IPS-11a (cell line): Measurements from ENCODE around the gene GNB4.

Experiments used
- H3K4me3 ChIP-seq: one replicate; pipeline ENCODE4 v1.5.1; 2013; ENCODE audit warnings: low read depth, low read length, control low read depth

GNB4 gene

DNA sequence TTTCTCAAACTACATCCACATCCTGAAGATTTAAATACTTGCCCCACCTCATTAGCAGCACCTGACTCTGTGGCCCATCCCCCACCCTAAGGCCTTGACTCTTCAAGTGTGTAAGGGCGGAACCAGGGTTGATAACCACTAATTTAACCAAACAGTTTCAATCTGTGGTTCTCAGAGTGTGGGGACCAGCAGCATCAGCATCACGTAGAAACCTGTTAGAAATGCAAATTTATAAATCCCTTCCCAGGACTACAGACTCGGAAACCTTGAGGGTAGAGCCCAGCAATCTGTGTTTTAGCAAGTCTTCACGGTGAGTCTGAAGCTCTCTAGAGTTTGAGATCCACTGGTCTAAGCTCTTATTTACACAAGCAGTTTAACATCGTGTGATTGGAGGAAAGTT is 12.4 kb downstream of the GNB4 start:
- no peak overlapping the region for H3K4me3 ChIP-seq

DNA sequence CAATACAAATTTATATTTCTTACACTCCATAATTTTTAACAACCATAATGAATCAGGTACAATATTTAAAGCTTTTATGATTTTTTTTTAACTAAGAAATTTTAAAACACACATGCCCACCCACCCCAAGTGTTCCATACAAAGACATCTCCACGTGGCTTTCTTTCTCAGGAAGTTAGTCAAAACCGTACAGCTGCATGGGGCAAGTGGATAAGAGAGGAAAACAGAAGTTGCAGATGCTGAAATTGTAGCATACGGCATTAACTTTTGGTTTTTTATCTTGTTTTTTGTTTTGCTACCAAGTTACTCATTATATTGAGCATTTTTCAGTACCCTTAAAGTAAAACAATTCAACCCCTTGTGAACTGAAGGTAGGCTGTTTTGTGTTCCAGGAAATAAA is 14.8 kb downstream of the GNB4 start:
- H3K4me3 ChIP-seq: no peak overlapping the region

DNA sequence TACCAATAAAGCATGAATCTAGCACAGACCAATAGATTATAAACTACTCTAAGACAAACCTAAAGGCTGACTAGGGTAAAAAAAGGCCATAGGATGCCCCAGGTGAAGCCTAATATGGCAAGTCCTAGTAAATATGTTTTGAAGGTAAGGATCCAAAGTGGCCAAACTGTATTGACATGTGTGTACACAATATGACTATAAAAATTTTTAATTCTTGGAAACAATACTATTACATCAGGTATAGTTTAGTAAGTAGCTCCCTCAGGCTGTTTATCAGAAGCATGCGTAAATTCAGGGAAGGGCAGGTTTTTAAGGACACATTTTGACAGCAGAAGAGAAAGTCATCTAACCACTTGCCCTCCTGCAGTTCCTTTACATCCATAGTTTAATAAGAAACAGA is 18.8 kb downstream of the GNB4 start:
- no peak overlapping the region for H3K4me3 ChIP-seq

DNA sequence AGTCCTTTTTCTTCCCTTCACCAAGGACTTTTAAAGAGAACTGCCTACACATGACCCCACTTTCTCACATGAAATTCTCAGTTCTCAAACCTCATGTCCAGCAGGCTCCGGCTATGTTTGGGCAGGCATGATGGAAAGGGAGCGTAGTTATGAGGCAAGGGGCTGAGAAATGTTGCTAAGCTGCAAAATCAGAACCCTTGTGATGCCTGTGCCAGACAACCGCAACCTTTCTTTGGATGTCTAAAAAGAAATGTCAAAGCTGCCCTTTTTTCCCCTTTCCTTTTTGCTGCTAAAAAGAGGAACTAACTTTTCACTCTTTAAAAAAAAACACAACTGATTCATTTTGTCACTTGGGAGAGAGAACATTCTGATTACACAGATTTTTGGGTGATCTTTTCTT is 19.2 kb downstream of the GNB4 start:
- no peak overlapping the region for H3K4me3 ChIP-seq

DNA sequence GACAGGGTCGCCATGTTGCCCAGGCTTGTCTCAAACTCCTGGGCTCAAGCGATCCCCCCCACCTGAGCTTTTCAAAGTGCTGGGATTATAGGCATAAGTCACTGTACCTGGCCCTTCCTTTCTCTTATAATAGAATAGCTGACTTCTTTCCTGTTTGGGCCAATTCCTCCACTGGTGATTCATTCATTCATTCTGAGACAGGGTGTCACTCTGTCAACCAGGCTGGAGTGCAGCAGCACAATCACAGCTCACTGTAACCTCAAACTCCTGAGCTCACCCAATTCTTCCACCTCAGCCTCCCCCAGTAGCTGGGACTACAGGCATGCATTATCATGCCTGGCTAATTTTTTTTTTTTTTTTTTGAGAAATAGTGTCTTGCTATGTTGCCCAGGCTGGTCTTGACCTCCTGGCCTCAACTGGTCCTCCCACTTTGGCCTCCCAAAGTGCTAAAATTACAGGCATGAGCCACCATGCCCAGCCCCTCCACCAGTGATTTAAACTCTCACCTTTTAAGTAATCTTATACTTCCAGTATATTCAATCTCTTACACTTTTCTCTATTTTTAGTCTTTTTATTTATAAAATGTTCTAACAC is 20.9 kb downstream of the GNB4 start:
- no peak overlapping the region for H3K4me3 ChIP-seq

DNA sequence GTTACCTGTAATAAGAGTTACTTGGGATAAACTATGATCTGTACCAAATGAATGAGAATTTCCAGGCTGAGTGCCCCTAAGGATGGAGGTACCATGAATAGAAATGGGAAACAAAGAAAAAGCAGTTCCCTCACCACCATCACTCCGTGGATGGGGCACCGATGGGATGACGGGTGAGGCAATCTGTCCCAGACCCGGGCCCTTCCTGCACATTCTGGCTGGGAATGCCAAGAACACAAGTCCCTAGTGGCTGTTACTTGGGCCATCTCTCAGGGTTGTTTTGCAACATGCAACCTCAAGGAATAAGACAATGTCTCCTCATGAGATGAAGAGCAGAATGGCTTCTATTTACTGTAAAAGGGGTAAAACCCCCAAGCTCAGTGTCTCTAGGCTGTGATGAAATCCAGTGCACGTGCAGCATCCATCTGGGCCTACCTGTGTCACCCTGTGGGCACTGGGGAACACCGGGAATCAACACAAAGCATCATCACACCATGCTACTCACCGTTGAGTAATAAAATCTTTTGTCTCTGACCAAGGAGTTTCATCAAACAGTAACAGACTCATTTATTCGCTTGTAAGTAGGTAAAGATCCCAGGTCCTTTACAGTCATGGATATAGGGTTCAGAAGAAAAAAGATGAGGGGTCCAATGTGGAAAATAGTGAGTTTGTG is 22.3 kb downstream of the GNB4 start:
- H3K4me3 ChIP-seq: no peak overlapping the region

DNA sequence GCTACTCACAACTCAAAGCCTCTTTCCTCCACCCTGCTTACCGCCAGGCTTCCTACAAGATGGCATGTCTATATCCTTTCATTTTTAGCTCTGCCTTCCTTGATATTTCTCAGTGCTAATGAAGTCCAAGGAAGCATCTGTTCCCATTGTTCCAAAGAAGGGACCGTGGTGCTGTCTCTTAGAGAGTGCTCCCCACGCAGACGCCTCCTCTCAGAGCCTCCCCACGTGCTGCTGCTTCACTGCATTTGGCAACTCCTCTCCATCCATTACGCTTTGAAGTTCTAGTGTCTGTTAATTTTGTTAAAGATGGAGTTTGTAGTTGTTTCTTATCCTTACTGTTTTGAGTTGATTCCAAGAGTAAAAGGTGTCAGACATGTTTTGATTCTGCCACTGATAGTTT is 26.2 kb downstream of the GNB4 start:
- no peak overlapping the region for H3K4me3 ChIP-seq

DNA sequence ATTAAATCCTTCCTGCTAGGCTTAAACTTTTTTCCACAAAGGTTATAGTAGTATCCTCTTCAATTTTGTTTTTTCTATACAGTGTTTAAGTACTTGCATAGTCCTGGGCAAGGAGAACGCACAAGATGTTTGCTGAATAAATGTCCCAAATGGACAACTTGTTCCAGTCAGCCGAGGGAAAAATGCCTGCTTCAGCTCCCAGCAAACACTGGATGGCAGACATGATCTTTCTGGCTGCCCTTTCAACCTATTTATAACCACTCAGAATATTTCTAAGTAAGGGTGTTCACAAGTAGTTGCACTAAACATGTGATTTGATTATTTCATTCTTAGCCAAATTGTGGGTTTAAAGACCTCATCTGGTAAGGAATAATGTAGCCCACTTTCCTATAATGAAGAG is 29.8 kb downstream of the GNB4 start:
- no peak overlapping the region for H3K4me3 ChIP-seq

DNA sequence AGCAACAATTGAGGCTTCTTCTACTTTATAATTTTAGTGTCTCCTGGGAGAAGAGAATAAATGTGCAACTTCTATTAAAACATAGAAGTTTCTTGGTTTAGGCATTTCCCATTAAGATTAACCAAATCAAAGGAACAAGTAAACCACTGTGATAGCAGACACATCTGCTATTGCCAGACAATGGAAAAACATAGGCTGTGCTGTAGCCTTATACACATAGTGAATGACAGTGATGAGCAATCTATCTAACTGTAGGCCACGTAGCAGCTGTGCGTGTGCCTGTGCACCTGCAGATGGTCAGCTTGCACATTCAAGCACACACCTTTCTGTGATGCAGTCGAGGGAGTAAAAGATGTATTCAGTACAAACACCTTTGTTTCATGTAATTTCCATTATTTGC is 32.7 kb downstream of the GNB4 start:
- H3K4me3 ChIP-seq: no peak overlapping the region

DNA sequence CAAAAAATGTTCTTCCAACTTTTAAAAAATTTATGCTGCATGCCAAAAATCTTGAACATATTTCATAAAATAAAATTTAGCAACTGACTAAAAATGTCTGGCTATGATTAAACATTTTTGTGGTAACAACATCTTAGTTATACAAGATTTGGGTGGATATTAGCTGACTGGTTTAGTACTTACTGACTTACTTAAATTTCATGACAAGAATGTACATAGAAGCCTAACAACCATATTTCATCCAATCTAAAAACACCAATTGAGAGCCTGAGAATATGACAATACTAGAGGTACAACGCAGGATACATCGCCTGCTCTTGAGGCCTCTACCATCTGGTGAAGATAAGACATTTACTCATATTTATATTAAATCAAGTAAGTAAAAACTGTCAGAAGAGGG is 34.6 kb downstream of the GNB4 start:
- no peak overlapping the region for H3K4me3 ChIP-seq

DNA sequence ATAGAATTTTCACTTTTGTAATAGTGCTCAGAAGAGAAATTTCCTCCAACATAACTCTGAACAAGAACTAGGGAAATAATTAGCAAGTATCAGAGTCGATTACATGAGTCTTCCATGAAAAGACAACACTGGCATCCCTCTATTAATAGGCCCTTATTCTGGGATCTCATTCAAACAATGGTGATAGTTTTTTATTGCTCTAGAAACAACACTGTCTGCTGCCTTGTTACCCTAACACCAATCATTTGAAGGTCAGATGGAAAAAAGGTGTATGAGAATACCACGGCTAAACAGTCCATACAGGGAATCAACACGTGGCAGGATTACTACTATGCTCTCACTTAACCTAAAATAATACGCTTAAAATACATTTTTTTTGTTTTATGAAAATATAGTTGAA is 35.9 kb downstream of the GNB4 start:
- H3K4me3 ChIP-seq: no peak overlapping the region

DNA sequence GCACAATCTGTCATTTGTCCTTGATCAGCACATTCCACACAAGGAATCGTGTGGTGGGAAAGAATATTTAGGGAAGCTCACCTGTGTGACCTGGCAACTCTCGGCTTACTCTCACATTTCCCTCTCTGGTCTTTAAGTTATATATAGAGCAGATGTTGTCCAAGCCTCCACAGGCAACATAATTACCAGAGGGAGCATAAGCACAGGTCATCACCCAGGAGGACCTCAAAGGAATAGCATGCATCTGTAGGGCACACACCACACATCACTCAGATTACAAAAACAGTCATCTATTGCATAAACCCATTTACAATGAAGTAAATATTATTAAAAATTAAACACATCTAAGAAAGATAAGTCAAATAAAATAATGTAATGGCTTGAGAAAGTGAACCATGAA is 36.5 kb downstream of the GNB4 start:
- no peak overlapping the region for H3K4me3 ChIP-seq

DNA sequence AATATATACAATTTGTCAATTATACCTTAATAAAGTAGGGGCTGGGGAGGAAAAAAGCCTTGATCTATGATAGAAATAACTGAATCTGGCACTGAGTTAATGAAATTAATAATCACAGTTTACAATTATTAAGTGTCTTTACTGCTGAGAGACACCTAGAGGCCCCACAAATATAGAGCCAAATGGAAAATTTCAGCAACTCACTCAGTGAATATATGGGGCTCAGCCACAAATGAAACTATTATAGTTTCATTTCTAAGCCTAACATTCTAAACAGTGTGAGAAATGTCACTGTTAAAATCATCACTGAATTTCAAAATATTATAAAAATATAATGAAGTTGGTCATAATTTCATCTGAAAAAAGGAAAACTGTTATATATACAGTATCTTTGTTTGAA is 40.3 kb downstream of the GNB4 start:
- H3K4me3 ChIP-seq: no peak overlapping the region

DNA sequence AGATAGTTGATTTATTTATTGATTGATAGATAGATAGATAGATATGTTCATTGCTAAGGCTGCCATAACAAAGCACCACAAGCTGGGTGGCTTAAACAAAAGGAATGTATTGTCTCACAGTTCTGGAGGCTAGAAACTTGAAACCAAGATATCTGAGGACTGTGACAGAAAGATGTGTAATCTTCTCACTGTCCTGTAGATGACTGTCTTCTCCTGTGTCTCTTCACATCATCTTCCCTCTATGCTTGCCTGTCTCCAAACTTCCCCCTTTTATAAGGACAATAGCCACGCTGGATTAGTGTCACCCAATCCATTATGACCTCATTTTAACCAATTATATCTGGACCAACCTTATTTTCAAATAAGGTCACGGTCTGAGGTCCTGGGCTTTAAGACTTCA is 40.9 kb downstream of the GNB4 start:
- H3K4me3 ChIP-seq: no peak overlapping the region

DNA sequence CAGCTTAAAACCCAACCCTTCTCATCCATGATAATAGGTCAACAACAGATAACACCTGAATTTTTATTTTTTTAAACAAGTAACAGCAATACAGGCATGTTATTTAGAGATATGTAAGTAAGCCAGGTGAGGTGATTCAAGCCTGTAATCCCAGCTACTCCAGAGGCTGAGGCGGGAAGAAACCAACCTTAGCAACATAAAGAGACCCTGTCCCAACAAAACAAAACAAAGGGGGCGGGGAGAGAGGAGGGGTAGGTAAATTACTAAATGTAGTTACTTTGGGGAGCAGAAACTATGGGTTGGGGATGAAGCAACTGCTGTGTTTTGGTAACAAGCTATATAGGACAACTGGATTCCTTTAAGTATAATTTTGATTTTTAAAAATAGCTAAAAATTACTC is 47.0 kb downstream of the GNB4 start:
- H3K4me3 ChIP-seq: no peak overlapping the region

DNA sequence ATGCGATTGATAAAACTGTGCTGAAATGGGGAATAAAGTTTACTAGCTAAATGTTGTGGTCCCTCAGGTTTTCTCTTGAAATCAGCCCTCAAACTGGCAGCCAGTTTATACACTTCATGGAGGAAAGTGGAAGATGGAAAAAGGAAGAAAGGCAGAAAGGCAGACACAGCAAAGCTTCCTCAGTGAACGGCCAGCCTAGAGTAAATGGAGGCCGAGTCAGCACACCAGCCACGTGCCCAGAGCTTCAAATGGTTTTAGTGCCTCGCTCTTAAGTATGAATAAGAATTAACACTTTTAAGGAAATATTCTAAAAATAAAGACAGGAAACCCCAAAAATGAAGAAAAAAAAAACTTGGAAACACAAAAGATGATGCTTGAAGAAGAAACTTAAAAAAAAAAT is 48.3 kb downstream of the GNB4 start:
- no peak overlapping the region for H3K4me3 ChIP-seq

DNA sequence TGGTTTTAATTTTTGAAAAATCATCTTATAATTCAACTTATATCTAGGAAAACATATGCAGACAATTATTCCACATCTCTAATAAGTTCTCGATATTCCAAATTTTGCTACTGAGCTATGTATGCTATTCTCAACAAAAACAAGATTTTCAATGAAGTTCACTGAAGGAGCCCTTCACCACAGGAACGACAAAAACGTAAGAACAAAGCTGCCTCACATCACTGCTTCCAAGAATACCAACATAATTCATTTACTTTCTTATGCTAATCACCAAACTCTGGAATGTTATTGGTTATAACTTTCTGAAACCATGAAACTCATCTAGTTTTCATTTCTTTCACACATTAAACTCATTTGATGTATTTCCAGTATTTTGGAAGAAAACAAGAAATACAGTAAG is 49.7 kb downstream of the GNB4 start:
- H3K4me3 ChIP-seq: no peak overlapping the region

DNA sequence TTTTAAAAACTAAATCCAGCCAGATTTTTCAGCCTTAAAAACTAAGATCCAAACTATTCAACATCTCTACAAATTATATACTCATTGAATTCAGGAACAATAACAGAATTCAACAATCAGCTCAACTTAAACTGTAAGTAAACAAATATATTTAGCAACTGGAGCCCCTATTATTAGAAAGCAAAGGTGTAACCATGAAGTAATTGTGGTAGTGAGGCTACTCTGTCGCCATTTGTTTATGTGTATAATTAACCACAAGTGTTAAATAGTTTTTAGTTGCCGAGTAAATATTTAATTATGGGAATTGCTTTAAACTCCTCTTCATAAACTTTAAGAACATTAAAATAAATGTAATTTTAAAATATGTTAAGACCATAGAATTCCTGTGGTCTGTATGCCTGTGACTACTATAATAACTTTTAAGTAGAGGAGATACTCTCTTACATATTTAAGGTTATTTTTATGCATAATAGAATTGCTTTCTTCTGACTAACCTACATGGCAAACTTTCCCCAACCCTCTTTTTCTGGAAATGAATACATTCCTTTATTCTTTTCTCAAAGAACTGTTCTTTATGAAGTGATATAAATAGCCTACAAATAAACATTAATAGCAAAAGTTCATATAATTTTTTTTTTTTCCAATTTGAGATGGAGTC is 52.6 kb downstream of the GNB4 start:
- H3K4me3 ChIP-seq: no peak overlapping the region

DNA sequence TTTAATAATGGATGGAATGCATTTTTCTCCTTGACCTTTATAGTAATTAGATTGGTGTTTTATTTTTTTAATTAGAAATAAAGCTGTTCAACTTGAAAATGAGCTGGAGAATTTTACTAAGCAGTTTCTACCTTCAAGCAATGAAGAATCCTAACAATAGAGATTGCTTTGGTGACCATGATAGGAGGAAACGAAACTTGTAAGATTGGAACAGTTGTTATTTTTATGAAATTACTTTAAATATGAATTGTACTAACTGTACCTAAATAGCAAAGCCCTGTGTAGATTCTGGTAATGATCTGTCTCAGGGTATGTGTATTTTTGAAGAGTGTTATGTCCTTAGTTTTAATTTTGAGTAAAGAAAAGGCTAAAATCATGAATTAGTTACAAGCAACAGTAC is 59.4 kb downstream of the GNB4 start:
- no peak overlapping the region for H3K4me3 ChIP-seq

DNA sequence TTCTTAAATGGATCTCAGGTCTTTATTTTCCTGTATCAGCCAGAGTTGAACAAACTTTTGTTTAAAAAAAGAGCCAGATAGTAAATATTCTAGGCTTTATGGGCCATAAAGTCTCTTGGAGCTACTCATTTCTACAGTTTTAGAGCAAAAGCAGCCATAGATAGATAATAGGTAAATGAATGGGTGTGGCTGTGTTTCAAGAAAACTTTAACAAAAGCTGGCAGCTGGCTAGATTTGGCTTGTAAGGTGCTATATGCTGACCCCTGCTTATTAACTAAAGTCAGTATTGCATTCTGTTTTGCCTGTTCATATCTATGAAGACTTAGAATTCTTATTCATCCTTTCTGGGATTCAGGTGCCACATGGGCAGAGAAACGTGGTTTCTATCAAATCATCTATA is 74.8 kb downstream of the GNB4 start:
- H3K4me3 ChIP-seq: no peak overlapping the region

DNA sequence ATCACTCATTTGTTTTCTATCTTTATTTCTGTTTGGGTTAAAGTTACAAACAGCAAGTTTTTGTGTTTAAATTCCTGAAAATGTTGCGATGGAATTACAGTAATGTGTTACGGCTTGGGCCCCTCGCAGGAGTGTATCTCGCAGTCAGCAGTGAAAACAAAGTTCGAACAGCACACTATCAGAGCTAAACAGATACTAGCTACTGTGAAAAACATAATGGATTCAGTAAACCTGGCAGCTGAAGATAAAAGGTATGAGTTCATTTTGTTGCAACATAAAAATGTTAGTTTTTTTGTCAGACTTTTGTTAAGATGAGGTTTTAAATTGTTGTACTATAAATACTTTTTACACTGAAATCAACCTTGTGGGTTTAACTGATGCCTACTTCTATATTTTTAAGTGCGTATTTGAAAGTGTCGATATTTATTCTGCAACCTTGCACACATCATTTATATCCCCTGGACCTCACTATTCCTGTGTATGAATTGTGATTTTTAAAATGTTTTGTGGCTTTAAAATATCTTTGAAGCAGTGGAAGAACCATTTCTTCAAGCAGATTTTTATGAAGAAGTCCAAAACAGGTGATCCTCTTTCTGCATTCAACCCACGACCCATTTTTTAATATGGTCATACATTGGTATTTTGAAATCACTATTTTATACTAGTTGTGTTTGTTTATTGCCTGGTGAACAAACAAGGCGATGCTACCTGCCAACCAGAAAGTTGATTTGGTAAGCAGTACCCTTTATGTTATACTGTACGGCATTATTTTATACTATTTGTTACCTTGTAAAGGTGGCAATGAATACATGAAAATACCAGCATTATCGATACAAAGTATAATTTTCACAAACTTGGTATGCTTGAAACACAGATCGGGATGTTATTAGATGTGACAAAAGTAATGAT is 75.9 kb downstream of the GNB4 start:
- no peak overlapping the region for H3K4me3 ChIP-seq

DNA sequence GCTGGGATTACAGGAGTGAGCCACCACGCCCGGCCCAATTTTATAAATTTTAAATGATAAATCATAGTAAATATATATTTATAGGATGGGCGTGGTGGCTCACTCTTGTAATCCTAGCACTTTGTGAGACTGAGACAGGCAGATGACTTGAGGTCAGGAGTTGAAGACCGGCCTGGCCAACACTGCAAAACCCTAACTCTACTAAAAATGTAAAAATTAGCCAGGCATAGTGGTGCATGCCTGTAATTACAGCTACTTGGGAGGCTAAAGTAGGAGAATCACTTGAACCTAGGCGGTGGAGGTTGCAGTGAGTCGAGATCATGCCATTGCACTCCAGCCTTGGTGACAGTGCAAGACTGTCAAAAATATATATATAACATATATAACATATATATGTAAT is 77.3 kb downstream of the GNB4 start:
- no peak overlapping the region for H3K4me3 ChIP-seq
